GM21515 (cell line): ENCODE measurements around the gene SNX21.
"Not testable (repeated sequence)": the region's sequence is repeated elsewhere in the genome, so short reads cannot be mapped to it uniquely, and the experiment has no call there.

Experiments used
- ATAC-seq: cut with Tn5 transposase; IDR thresholded peaks from one replicate; pipeline ENCODE4 v1.9.1; 2021; ENCODE audit not compliant: unreplicated experiment

SNX21 gene

GRCh38 chr20:45822857-45823256, 10.7 kb upstream of the SNX21 start:
- no peak for ATAC-seq

GRCh38 chr20:45823949-45824835, 9.4 kb upstream of the SNX21 start:
- ATAC-seq: no peak

- no peak for ATAC-seq
Measured at GRCh38 chr20:45826381-45827019, 7.1 kb upstream of the SNX21 start.

- ATAC-seq: no peak
Measured at GRCh38 chr20:45827030-45827652, 6.5 kb upstream of the SNX21 start, which contains the start of gene TNNC2. Gene TNNC2 (minus strand): TSS chr20:45827312. CDS start chr20:45827248, 64 bp downstream.

- ATAC-seq: no peak
Measured at GRCh38 chr20:45827712-45828111, 5.9 kb upstream of the SNX21 start.

GRCh38 chr20:45828589-45828988, 5.0 kb upstream of the SNX21 start:
- ATAC-seq: no peak

- not testable (repeated sequence) for ATAC-seq
Measured at GRCh38 chr20:45829673-45830106, 3.9 kb upstream of the SNX21 start.

GRCh38 chr20:45832619-45833018, 980 bp upstream of the SNX21 start:
- ATAC-seq: no peak

GRCh38 chr20:45833883-45834796, 541 bp downstream of the SNX21 start:
- ATAC-seq: peak; percentile 48

- no peak for ATAC-seq
Measured at GRCh38 chr20:45834797-45835161, 1.2 kb downstream of the SNX21 start.

GRCh38 chr20:45835329-45835765, 1.7 kb downstream of the SNX21 start:
- ATAC-seq: no peak

GRCh38 chr20:45835825-45836224, 2.2 kb downstream of the SNX21 start:
- no peak for ATAC-seq

- no peak for ATAC-seq
Measured at GRCh38 chr20:45836841-45837240, 3.2 kb downstream of the SNX21 start.

- no peak for ATAC-seq
Measured at GRCh38 chr20:45840700-45841198, 7.2 kb downstream of the SNX21 start.

- ATAC-seq: no peak
Measured at GRCh38 chr20:45841407-45842129, 8.0 kb downstream of the SNX21 start.

- no peak for ATAC-seq
Measured at GRCh38 chr20:45842169-45842812, 8.7 kb downstream of the SNX21 start.

- ATAC-seq: no peak
Measured at GRCh38 chr20:45843506-45843905, 9.9 kb downstream of the SNX21 start.

GRCh38 chr20:45845452-45845851, 11.9 kb downstream of the SNX21 start:
- ATAC-seq: no peak

- no peak for ATAC-seq
Measured at GRCh38 chr20:45848421-45848820, 14.8 kb downstream of the SNX21 start.
